SKM-1 (cell line): ENCODE data around the gene PIK3CD.
"Not testable (repeated sequence)": the region's sequence is repeated elsewhere in the genome, so short reads cannot be mapped to it uniquely, and the experiment has no call there.

Source experiments
- DNase-seq: peaks from one replicate; lab custom pipeline; 2025; ENCODE audit not compliant: unreplicated experiment; lab: John Stamatoyannopoulos, UW

The PIK3CD gene

GRCh38 chr1:9731561-9731960, 80.0 kb downstream of the PIK3CD start:
- no peak for DNase-seq

DNA sequence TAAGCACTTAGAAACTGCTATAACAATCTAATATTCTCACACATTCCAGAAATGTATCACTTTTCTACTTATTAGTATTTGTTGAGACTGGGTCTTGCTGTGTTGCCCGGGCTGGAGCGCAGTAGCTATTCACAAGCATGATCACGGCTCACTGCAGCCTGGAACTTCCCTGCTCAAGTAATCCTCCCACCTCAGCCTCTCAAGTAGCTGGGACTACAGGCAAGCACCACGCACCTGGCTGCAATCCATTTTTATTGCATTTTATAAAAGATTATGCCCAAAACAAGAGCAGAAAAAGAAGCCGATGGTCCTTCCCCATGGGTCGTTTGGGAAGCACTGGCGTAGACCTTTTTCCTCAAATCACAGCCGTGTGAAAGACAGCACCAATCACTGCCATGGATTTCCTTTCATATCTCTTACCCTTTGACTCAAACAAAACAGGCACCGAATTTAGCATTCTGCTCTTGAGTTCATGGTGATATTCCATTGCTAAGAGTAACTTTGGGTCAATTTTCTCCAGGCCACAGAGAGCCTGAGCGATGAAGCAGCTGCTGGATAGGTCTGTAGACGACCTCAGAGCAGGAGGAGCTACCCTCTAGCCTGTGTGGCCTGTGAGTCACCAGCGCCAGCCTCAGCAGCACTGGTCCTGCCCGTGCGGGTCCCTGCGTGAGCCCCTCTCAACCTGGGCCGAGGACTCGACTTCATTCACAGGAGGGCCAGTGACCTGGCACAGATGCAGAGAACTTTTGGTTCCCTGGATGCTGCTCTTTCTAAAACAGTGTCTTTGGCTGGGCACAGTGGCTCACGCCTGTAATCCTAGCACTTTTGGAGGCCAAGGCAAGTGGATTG, 80.8 kb downstream of the PIK3CD start:
- DNase-seq, result no peak

- no peak for DNase-seq
These were observed 81.7 kb downstream of the PIK3CD start for GRCh38 chr1:9733160-9733789.

- DNase-seq, result no peak
These were observed 84.3 kb downstream of the PIK3CD start for GRCh38 chr1:9735800-9736199.

GRCh38 chr1:9736241-9736640, 84.7 kb downstream of the PIK3CD start:
- no peak for DNase-seq

DNA sequence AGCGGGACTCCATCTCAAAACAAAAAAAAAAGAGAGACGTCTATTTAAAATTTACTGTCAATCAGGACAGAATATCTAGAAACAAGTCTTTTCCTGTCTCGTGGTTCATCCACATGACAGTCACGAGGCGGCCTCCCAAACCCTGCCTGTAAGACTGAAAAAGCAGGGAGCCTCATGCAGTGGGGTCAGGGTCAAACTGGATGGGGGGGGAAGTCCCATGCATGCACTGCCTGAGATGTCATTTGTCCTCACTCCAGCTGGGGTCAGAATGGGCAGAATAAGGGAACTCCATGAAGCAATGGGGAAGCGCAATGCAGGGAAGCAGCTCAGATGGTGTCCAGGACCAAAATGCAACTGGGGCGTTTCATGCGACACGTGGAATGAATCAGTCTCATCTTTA, 85.5 kb downstream of the PIK3CD start:
- DNase-seq, result no peak

GRCh38 chr1:9737671-9738070, 86.1 kb downstream of the PIK3CD start:
- DNase-seq, result no peak

- DNase-seq, result no peak
These were observed 92.7 kb downstream of the PIK3CD start for GRCh38 chr1:9744106-9744799.

- no peak for DNase-seq
These were observed 94.7 kb downstream of the PIK3CD start for GRCh38 chr1:9746211-9746610.

DNA sequence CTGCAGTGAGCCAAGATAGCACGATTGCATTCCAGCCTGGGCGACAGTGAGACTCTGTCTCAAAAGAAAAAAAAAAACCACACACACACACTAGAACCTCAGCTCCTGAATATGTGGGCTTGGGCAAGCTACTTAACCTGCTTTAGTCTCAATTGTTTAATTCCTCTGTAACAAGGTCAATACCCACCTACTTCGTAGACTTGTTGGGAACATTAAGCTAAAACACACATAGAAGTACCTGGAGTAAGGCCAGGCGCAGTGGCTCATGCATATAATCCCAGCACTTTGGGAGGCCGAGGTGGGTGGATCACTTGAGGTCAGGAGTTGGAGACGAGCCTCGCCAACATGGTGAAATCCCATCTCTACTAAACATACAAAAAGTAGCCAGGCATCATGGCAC, 95.1 kb downstream of the PIK3CD start:
- no peak for DNase-seq

- not testable (repeated sequence) for DNase-seq
These were observed 96.9 kb downstream of the PIK3CD start for GRCh38 chr1:9748391-9748790.

- DNase-seq, result no peak
These were observed 97.8 kb downstream of the PIK3CD start for GRCh38 chr1:9749361-9749760.

GRCh38 chr1:9751971-9752370, 100.4 kb downstream of the PIK3CD start:
- no peak for DNase-seq

DNA sequence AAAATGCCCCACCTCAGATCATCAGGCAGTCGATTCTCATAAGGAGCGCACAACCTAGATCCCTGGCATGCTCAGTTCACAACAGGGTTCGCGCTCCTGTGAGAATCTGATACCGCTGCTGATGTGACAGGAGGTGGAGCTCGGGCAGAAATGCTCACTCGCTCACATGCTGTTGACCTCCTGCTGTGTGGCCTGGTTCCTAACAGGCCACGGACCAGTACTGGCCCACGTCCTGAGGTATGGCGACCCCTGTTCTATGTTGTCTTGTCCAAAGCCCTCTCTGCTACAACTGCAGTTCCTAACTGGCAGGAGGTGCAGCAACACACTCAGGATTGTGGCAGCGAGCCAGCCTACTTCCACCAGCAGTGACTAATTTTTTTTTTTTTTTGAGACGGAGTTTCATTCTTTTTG, 101.6 kb downstream of the PIK3CD start:
- no peak for DNase-seq

- DNase-seq, result no peak
These were observed 104.0 kb downstream of the PIK3CD start for GRCh38 chr1:9755441-9755995.

- no peak for DNase-seq
These were observed 107.1 kb downstream of the PIK3CD start for GRCh38 chr1:9758559-9759121.

GRCh38 chr1:9759939-9760338, 108.4 kb downstream of the PIK3CD start:
- no peak for DNase-seq

- no peak for DNase-seq
These were observed 109.3 kb downstream of the PIK3CD start for GRCh38 chr1:9760824-9761223.

DNA sequence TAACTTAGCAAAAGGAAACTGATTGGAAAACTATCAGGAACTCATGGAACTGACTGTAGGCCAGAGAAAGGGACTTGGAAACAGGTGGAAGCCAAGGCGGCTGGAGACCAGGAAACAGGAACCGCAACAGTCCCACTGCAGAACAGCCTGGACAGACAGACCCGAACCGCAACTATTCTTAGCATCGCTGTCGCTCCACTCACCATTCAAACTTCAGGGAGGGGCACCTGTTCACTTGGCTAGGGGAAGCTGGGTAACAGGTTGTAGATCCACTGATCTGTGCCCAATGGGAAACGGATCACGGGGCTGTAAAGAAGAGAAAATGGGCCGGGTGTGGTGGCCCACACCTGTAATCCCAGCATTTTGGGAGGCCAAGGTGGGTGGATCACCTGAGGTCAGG, 110.3 kb downstream of the PIK3CD start:
- DNase-seq, result peak; percentile 26

- not testable (repeated sequence) for DNase-seq
These were observed 110.9 kb downstream of the PIK3CD start for GRCh38 chr1:9762446-9762845.

DNA sequence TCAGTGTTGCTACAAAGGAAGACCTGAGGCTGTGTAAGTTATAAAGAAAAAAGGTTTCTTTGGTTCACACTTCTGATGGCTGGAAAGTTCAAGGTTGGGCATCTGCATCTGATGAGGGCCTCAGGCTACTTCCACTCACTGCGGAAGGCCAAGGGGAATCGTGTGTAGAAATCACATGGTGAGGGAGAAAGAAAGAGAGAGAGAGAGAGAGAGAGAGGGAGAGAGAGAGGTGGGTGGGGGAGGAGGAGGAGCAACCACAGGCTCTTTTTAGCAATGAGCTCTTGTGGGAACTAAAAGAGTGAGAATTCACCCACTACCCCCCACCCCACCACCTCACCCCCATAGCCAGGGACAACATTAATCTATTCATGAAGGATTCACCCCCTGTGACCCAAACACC, 112.4 kb downstream of the PIK3CD start:
- no peak for DNase-seq
